RCC 7860 (cell line): ENCODE results near the gene FAM83E.
A peak's percentile ranks its signal among the peaks of the same experiment; 100 is the strongest.
"Not testable (repeated sequence)": the region's sequence is repeated elsewhere in the genome, so short reads cannot be mapped to it uniquely, and the experiment has no call there.

Source experiments
- DNase-seq: peaks from one replicate; pipeline ENCODE4 v3.0.0-alpha.2; 2015; ENCODE audit warnings: low spot score
- FAIRE-seq: peaks from 2 replicates; lab custom pipeline; 2012; peaks lifted over from hg19 to GRCh38; lab: Jason Lieb, UNC

The FAM83E gene

GRCh38 chr19:48641850-48642249 is 27.0 kb upstream of the FAM83E start:
- DNase-seq (no peak), FAIRE-seq (no peak)

- DNase-seq: no peak
- no peak for FAIRE-seq
These were observed 24.9 kb upstream of the FAM83E start for GRCh38 chr19:48639483-48640375.

- DNase-seq (no peak), FAIRE-seq (no peak)
These were observed 24.0 kb upstream of the FAM83E start for GRCh38 chr19:48638831-48639381.

GRCh38 chr19:48637948-48638830 is 23.3 kb upstream of the FAM83E start:
- DNase-seq: no peak
- no peak for FAIRE-seq

- no peak for FAIRE-seq
- DNase-seq: peak; percentile 55
These were observed 22.6 kb upstream of the FAM83E start for GRCh38 chr19:48637449-48637947.

GRCh38 chr19:48636859-48637448 is 22.1 kb upstream of the FAM83E start, which contains the start of gene DBP:
Gene DBP (minus strand): TSS chr19:48637379. CDS start chr19:48636994, 385 bp downstream.
- FAIRE-seq (no peak), DNase-seq (no peak)

GRCh38 chr19:48635966-48636858 is 21.3 kb upstream of the FAM83E start:
- no peak for FAIRE-seq
- no peak for DNase-seq

GRCh38 chr19:48635263-48635965 is 20.5 kb upstream of the FAM83E start:
- no peak for DNase-seq
- FAIRE-seq: no peak

- peak; percentile 58 for DNase-seq
- no peak for FAIRE-seq
These were observed 19.8 kb upstream of the FAM83E start for GRCh38 chr19:48634424-48635262.

GRCh38 chr19:48634036-48634342 is 19.1 kb upstream of the FAM83E start:
- no peak for DNase-seq
- FAIRE-seq: no peak

GRCh38 chr19:48633148-48634035 is 18.5 kb upstream of the FAM83E start:
- no peak for DNase-seq
- no peak for FAIRE-seq

- DNase-seq: peak; percentile 64
These were observed 17.8 kb upstream of the FAM83E start for GRCh38 chr19:48632692-48633147.

GRCh38 chr19:48632286-48632685 is 17.4 kb upstream of the FAM83E start:
- not testable (repeated sequence) for FAIRE-seq

More at GRCh38 chr19:48632692-48633147, 17.8 kb upstream of the FAM83E start:
- no peak for FAIRE-seq

GRCh38 chr19:48631225-48631624 is 16.3 kb upstream of the FAM83E start:
- FAIRE-seq (no peak), DNase-seq (no peak)

More at GRCh38 chr19:48632286-48632685, 17.4 kb upstream of the FAM83E start:
- not testable (repeated sequence) for DNase-seq

GRCh38 chr19:48630296-48631063 is 15.6 kb upstream of the FAM83E start:
- FAIRE-seq (no peak), DNase-seq (no peak)

GRCh38 chr19:48629599-48630295 is 14.9 kb upstream of the FAM83E start:
- FAIRE-seq: no peak

More at GRCh38 chr19:48629599-48630295, 14.9 kb upstream of the FAM83E start:
- no peak for DNase-seq
